Measurements from ENCODE around the gene NCKAP5L. TPM values are rescaled to one million over a fixed set of nuclear protein-coding genes. Genes with fewer than 3 reads are reported as not detected.

Gene NCKAP5L
- total RNA-seq, 1 donor from 2014 or later, result 34.5 TPM

- H3K27ac Mint-ChIP-seq, result peak overlapping the region; percentile 74
- no peaks in the 10 kb centered on the region for H3K27me3 Mint-ChIP-seq
- no peak for TF ChIP-seq CTCF (IDR thresholded peaks at IDR 0.05; ENCODE audit: unreplicated experiment)
- no peak overlapping the region for H3K4me3 Mint-ChIP-seq (ENCODE audit: low read depth)
- no peak for DNase-seq (ENCODE audit: low spot score, unreplicated experiment)
- peaks cover 10% of the 10 kb centered on the region for H3K36me3 Mint-ChIP-seq (ENCODE audit: insufficient read depth)
- H3K9me3 Mint-ChIP-seq (ENCODE audit: low read depth), result no peaks in the 10 kb centered on the region
- peaks cover 8% of the 10 kb centered on the region for H3K4me1 Mint-ChIP-seq (ENCODE audit: low read depth)
Measured at GRCh38 chr12:49809381-49809905, 18.8 kb downstream of the NCKAP5L start.

GRCh38 chr12:49808686-49809380, 19.4 kb downstream of the NCKAP5L start:
- no peak for DNase-seq (ENCODE audit: low spot score, unreplicated experiment)
- Mint-ChIP-seq H3K4me3 (ENCODE audit: low read depth) (no peak overlapping the region), H3K27me3 (no peaks in the 10 kb centered on the region), H3K27ac (no peak overlapping the region), H3K9me3 (ENCODE audit: low read depth) (no peaks in the 10 kb centered on the region), H3K36me3 (ENCODE audit: insufficient read depth) (peaks cover 10% of the 10 kb centered on the region), H3K4me1 (ENCODE audit: low read depth) (peaks cover 8% of the 10 kb centered on the region)
- TF ChIP-seq CTCF (IDR thresholded peaks at IDR 0.05; ENCODE audit: unreplicated experiment), result no peak

GRCh38 chr12:49807991-49808580, 20.1 kb downstream of the NCKAP5L start:
- DNase-seq (ENCODE audit: low spot score, unreplicated experiment), result no peak
- no peak overlapping the region for H3K27ac Mint-ChIP-seq
- H3K4me1 Mint-ChIP-seq (ENCODE audit: low read depth), result peaks cover 8% of the 10 kb centered on the region
- no peaks in the 10 kb centered on the region for H3K9me3 Mint-ChIP-seq (ENCODE audit: low read depth)
- no peak for TF ChIP-seq CTCF (IDR thresholded peaks at IDR 0.05; ENCODE audit: unreplicated experiment)
- peaks cover 12% of the 10 kb centered on the region for H3K36me3 Mint-ChIP-seq (ENCODE audit: insufficient read depth)
- H3K4me3 Mint-ChIP-seq (ENCODE audit: low read depth), result no peak overlapping the region
- H3K27me3 Mint-ChIP-seq, result no peaks in the 10 kb centered on the region

GRCh38 chr12:49806877-49807276, 21.3 kb downstream of the NCKAP5L start:
- TF ChIP-seq CTCF (IDR thresholded peaks at IDR 0.05; ENCODE audit: unreplicated experiment), result no peak
- no peaks in the 10 kb centered on the region for H3K27me3 Mint-ChIP-seq
- DNase-seq (ENCODE audit: low spot score, unreplicated experiment), result no peak
- H3K4me3 Mint-ChIP-seq (ENCODE audit: low read depth), result no peak overlapping the region
- H3K36me3 Mint-ChIP-seq (ENCODE audit: insufficient read depth), result peaks cover 15% of the 10 kb centered on the region
- H3K4me1 Mint-ChIP-seq (ENCODE audit: low read depth), result peaks cover 8% of the 10 kb centered on the region
- H3K27ac Mint-ChIP-seq, result no peak overlapping the region
- no peaks in the 10 kb centered on the region for H3K9me3 Mint-ChIP-seq (ENCODE audit: low read depth)

GRCh38 chr12:49806321-49806813, 21.8 kb downstream of the NCKAP5L start:
- peaks cover 15% of the 10 kb centered on the region for H3K36me3 Mint-ChIP-seq (ENCODE audit: insufficient read depth)
- TF ChIP-seq CTCF (IDR thresholded peaks at IDR 0.05; ENCODE audit: unreplicated experiment), result no peak
- H3K27ac Mint-ChIP-seq, result no peak overlapping the region
- H3K4me3 Mint-ChIP-seq (ENCODE audit: low read depth), result no peak overlapping the region
- DNase-seq (ENCODE audit: low spot score, unreplicated experiment), result no peak
- no peaks in the 10 kb centered on the region for H3K27me3 Mint-ChIP-seq
- peaks cover 8% of the 10 kb centered on the region for H3K4me1 Mint-ChIP-seq (ENCODE audit: low read depth)
- H3K9me3 Mint-ChIP-seq (ENCODE audit: low read depth), result no peaks in the 10 kb centered on the region

Measured in progenitor cell of endocrine pancreas (in vitro differentiated cells).